Neural crest cell (in vitro differentiated cells): ENCODE data around the gene WNT9B. TPM values are rescaled to one million over a fixed set of nuclear protein-coding genes. Genes with fewer than 3 reads are reported as not detected.
A peak's percentile ranks its signal among the peaks of the same experiment; 100 is the strongest.

ENCODE experiments used
- DNase-seq: peaks from one replicate; pipeline ENCODE4 v3.0.0; 2021; ENCODE audit warnings: low read depth, mixed read lengths, low spot score
- H3K27ac Mint-ChIP-seq: one replicate; pipeline ENCODE4 v1.8.0; 2021; ENCODE audit warnings: mild to moderate bottlenecking, mixed read lengths; ENCODE audit not compliant: unreplicated experiment
- H3K27me3 Mint-ChIP-seq: 2 replicates; pipeline ENCODE4 v1.8.0; 2021; ENCODE audit warnings: low read depth, mild to moderate bottlenecking, mixed read lengths
- H3K36me3 Mint-ChIP-seq: 2 replicates; pipeline ENCODE4 v1.8.0; 2021; ENCODE audit warnings: low read depth, mild to moderate bottlenecking, mixed read lengths
- H3K4me1 Mint-ChIP-seq: 2 replicates; pipeline ENCODE4 v1.8.0; 2021; ENCODE audit warnings: mixed read lengths
- H3K4me3 Mint-ChIP-seq: one replicate; pipeline ENCODE4 v1.8.0; 2021; ENCODE audit warnings: mild to moderate bottlenecking, mixed read lengths
- H3K9me3 Mint-ChIP-seq: 2 replicates; pipeline ENCODE4 v1.8.0; 2021; ENCODE audit warnings: mixed read lengths
- CTCF ChIP-seq: fragments of 200-600 bp; sonication (generic); conservative IDR thresholded peaks from 2 replicates; pipeline ENCODE4 v1.5.0; 2021; ENCODE audit warnings: antibody characterized with exemption, mild to moderate bottlenecking
- total RNA-seq: library from RNA; stranded (reverse); gene quantifications from 2 replicates; pipeline ENCODE4 v1.2.1, GENCODE V29; 2021

WNT9B gene
- total RNA-seq, 1 donor from 2014 or later = not detected

DNA sequence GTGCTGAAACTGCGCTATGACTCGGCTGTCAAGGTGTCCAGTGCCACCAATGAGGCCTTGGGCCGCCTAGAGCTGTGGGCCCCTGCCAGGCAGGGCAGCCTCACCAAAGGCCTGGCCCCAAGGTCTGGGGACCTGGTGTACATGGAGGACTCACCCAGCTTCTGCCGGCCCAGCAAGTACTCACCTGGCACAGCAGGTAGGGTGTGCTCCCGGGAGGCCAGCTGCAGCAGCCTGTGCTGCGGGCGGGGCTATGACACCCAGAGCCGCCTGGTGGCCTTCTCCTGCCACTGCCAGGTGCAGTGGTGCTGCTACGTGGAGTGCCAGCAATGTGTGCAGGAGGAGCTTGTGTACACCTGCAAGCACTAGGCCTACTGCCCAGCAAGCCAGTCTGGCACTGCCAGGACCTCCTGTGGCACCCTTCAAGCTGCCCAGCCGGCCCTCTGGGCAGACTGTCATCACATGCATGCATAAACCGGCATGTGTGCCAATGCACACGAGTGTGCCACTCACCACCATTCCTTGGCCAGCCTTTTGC is 25.0 kb downstream of the WNT9B start:
- H3K36me3 Mint-ChIP-seq = no peaks in the 10 kb centered on the region
- no peaks in the 10 kb centered on the region for H3K4me1 Mint-ChIP-seq
- no peaks in the 10 kb centered on the region for H3K27me3 Mint-ChIP-seq
- no peak overlapping the region for H3K27ac Mint-ChIP-seq
- TF ChIP-seq CTCF = peak; percentile 43
- H3K9me3 Mint-ChIP-seq = no peaks in the 10 kb centered on the region
- no peak for DNase-seq
- no peak overlapping the region for H3K4me3 Mint-ChIP-seq

DNA sequence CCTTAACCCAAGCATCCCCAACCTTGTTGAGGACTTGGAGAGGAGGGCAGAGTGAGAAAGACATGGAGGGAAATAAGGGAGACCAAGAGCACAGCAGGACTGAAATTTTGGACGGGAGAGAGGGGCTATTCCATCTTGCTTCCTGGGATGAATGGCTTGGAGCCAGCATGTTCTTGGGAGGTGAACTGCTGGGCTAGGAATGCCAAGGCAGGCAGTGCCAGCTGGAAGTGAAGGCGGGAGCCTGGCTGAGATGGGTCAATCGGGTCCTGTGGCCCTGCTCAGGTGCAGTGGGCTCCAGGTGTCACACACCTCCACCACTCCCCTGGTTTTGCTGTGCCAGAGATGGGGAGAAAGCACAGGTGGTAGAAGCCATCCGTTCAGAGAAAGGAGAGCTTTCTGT is 25.5 kb downstream of the WNT9B start:
- Mint-ChIP-seq H3K36me3 (no peaks in the 10 kb centered on the region), H3K27ac (no peak overlapping the region), H3K27me3 (no peaks in the 10 kb centered on the region), H3K4me3 (no peak overlapping the region), H3K9me3 (no peaks in the 10 kb centered on the region), H3K4me1 (no peaks in the 10 kb centered on the region)
- no peak for TF ChIP-seq CTCF
- no peak for DNase-seq

DNA sequence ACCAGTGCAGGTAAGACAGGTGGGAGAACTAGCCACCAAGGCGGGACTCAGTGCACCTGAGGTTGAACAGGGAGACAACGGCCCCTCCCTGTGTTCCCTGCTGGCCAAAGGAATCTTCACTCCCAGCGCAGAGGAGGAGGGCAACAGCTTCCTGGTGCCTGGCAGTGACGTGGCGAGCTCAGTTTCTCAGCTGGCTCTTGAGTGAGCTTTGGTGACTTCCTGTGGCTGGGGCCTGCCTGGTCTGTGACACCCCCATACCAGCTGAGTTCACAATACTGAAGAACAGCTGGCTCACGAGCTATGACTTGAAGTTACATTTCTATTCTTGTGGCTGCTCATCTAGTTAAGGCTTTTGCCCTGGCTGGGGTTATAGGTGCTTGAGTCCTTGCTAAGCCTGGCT is 26.1 kb downstream of the WNT9B start:
- Mint-ChIP-seq H3K36me3 (no peaks in the 10 kb centered on the region), H3K4me3 (no peak overlapping the region), H3K4me1 (no peaks in the 10 kb centered on the region), H3K27ac (no peak overlapping the region), H3K9me3 (no peaks in the 10 kb centered on the region), H3K27me3 (no peaks in the 10 kb centered on the region)
- DNase-seq = no peak
- no peak for TF ChIP-seq CTCF

- Mint-ChIP-seq H3K36me3 (no peaks in the 10 kb centered on the region), H3K4me1 (no peaks in the 10 kb centered on the region), H3K27me3 (no peaks in the 10 kb centered on the region), H3K9me3 (no peaks in the 10 kb centered on the region), H3K27ac (no peak overlapping the region), H3K4me3 (no peak overlapping the region)
- TF ChIP-seq CTCF = no peak
- DNase-seq = no peak
These were observed 26.7 kb downstream of the WNT9B start for GRCh38 chr17:46878055-46878454.

GRCh38 chr17:46879101-46879500 is 27.7 kb downstream of the WNT9B start:
- no peak for TF ChIP-seq CTCF
- Mint-ChIP-seq H3K27me3 (no peaks in the 10 kb centered on the region), H3K36me3 (no peaks in the 10 kb centered on the region), H3K27ac (no peak overlapping the region), H3K4me1 (no peaks in the 10 kb centered on the region), H3K9me3 (no peaks in the 10 kb centered on the region), H3K4me3 (no peak overlapping the region)
- DNase-seq = no peak

GRCh38 chr17:46881015-46881414 is 29.6 kb downstream of the WNT9B start:
- Mint-ChIP-seq H3K36me3 (no peaks in the 10 kb centered on the region), H3K4me3 (no peak overlapping the region), H3K27me3 (peaks cover 9% of the 10 kb centered on the region), H3K9me3 (no peaks in the 10 kb centered on the region), H3K27ac (peak overlapping the region; percentile 73), H3K4me1 (no peaks in the 10 kb centered on the region)
- no peak for TF ChIP-seq CTCF
- no peak for DNase-seq
